SK-N-SH (cell line): ENCODE measurements around the gene TLE6.

Experiments used
- IRF3 ChIP-seq: fragments of 150-350 bp; IDR thresholded peaks from 2 replicates; pipeline ENCODE4 v1.6.1; 2016; ENCODE audit warnings: mild to moderate bottlenecking, low read depth, low read length
- MXI1 ChIP-seq: IDR thresholded peaks from 2 replicates; pipeline ENCODE4 v1.6.1; 2012; ENCODE audit warnings: mild to moderate bottlenecking, low read depth, low read length, improper control_type of control experiment
- NRF1 ChIP-seq: IDR thresholded peaks from 2 replicates; pipeline ENCODE4 v1.6.1; 2012; ENCODE audit warnings: low read depth, mild to moderate bottlenecking, low read length
- PBX3 ChIP-seq: IDR thresholded peaks from 2 replicates; pipeline ENCODE4; 2012
- POLR2AphosphoS5 ChIP-seq: IDR thresholded peaks from 2 replicates; pipeline ENCODE4 v1.6.1; 2012; ENCODE audit warnings: low read depth, low read length
- RAD21 ChIP-seq: IDR thresholded peaks from 2 replicates; pipeline ENCODE4 v1.6.1; 2012; ENCODE audit warnings: mild to moderate bottlenecking, low read length
- RCOR1 ChIP-seq: fragments of 150-350 bp; IDR thresholded peaks from 2 replicates; pipeline ENCODE4 v1.6.1; 2017; ENCODE audit warnings: antibody characterized with exemption, low read length
- RXRA ChIP-seq: IDR thresholded peaks from 2 replicates; pipeline ENCODE4 v1.4.0; 2012; ENCODE audit warnings: low read depth, mild to moderate bottlenecking, borderline replicate concordance
- TAF1 ChIP-seq: IDR thresholded peaks from 2 replicates; pipeline ENCODE4 v1.6.1; 2012; ENCODE audit warnings: low read depth, mild to moderate bottlenecking, low read length, moderate library complexity, borderline replicate concordance
- YY1 ChIP-seq: IDR thresholded peaks from 2 replicates; pipeline ENCODE4 v1.4.0; 2012; ENCODE audit warnings: low read depth, mild to moderate bottlenecking
- TF ChIP-seq, protein P1 (sequence below): fragments of 200-600 bp; sonication (generic); IDR thresholded peaks from 2 replicates; pipeline ENCODE4 v1.6.1; 2017; ENCODE audit warnings: antibody characterized with exemption, mild to moderate bottlenecking, moderate library complexity
- TF ChIP-seq, protein P2 (sequence below): fragments of 150-350 bp; IDR thresholded peaks from 2 replicates; pipeline ENCODE4 v1.6.1; 2017; ENCODE audit warnings: antibody characterized with exemption, low read length, low read depth, borderline replicate concordance
- TF ChIP-seq, protein P3 (sequence below): IDR thresholded peaks from 2 replicates; pipeline ENCODE4 v1.4.0; 2012; ENCODE audit warnings: low read depth
- TF ChIP-seq, protein P4 (sequence below): IDR thresholded peaks from 2 replicates; pipeline ENCODE4 v1.6.1; 2012; ENCODE audit warnings: mild to moderate bottlenecking, low read depth, low read length, moderate library complexity

GRCh38 chr19:3010871-3011270 lies 33.5 kb downstream of the TLE6 start:
- TF ChIP-seq, protein P1, sequence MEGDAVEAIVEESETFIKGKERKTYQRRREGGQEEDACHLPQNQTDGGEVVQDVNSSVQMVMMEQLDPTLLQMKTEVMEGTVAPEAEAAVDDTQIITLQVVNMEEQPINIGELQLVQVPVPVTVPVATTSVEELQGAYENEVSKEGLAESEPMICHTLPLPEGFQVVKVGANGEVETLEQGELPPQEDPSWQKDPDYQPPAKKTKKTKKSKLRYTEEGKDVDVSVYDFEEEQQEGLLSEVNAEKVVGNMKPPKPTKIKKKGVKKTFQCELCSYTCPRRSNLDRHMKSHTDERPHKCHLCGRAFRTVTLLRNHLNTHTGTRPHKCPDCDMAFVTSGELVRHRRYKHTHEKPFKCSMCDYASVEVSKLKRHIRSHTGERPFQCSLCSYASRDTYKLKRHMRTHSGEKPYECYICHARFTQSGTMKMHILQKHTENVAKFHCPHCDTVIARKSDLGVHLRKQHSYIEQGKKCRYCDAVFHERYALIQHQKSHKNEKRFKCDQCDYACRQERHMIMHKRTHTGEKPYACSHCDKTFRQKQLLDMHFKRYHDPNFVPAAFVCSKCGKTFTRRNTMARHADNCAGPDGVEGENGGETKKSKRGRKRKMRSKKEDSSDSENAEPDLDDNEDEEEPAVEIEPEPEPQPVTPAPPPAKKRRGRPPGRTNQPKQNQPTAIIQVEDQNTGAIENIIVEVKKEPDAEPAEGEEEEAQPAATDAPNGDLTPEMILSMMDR, result no peak
- TF ChIP-seq RAD21, result no peak
- no peak for TF ChIP-seq RCOR1
- TF ChIP-seq POLR2AphosphoS5, result no peak
- TF ChIP-seq, protein P2, sequence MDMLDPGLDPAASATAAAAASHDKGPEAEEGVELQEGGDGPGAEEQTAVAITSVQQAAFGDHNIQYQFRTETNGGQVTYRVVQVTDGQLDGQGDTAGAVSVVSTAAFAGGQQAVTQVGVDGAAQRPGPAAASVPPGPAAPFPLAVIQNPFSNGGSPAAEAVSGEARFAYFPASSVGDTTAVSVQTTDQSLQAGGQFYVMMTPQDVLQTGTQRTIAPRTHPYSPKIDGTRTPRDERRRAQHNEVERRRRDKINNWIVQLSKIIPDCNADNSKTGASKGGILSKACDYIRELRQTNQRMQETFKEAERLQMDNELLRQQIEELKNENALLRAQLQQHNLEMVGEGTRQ, result no peak
- TF ChIP-seq NRF1, result no peak
- TF ChIP-seq, protein P3, sequence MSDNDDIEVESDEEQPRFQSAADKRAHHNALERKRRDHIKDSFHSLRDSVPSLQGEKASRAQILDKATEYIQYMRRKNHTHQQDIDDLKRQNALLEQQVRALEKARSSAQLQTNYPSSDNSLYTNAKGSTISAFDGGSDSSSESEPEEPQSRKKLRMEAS, result no peak
- no peak for TF ChIP-seq YY1
- no peak for TF ChIP-seq RXRA
- TF ChIP-seq TAF1, result no peak
- TF ChIP-seq MXI1, result no peak
- TF ChIP-seq IRF3, result no peak
- no peak for TF ChIP-seq PBX3
- TF ChIP-seq, protein P4, sequence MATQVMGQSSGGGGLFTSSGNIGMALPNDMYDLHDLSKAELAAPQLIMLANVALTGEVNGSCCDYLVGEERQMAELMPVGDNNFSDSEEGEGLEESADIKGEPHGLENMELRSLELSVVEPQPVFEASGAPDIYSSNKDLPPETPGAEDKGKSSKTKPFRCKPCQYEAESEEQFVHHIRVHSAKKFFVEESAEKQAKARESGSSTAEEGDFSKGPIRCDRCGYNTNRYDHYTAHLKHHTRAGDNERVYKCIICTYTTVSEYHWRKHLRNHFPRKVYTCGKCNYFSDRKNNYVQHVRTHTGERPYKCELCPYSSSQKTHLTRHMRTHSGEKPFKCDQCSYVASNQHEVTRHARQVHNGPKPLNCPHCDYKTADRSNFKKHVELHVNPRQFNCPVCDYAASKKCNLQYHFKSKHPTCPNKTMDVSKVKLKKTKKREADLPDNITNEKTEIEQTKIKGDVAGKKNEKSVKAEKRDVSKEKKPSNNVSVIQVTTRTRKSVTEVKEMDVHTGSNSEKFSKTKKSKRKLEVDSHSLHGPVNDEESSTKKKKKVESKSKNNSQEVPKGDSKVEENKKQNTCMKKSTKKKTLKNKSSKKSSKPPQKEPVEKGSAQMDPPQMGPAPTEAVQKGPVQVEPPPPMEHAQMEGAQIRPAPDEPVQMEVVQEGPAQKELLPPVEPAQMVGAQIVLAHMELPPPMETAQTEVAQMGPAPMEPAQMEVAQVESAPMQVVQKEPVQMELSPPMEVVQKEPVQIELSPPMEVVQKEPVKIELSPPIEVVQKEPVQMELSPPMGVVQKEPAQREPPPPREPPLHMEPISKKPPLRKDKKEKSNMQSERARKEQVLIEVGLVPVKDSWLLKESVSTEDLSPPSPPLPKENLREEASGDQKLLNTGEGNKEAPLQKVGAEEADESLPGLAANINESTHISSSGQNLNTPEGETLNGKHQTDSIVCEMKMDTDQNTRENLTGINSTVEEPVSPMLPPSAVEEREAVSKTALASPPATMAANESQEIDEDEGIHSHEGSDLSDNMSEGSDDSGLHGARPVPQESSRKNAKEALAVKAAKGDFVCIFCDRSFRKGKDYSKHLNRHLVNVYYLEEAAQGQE, result no peak
